HG03064 (cell line): Measurements from ENCODE around the gene FOXP1.
A peak's percentile ranks its signal among the peaks of the same experiment; 100 is the strongest.

Experiments
- ATAC-seq: cut with Tn5 transposase; IDR thresholded peaks from one replicate; pipeline ENCODE4 v1.9.1; 2021; ENCODE audit warnings: low read depth; ENCODE audit not compliant: unreplicated experiment

FOXP1 gene

DNA sequence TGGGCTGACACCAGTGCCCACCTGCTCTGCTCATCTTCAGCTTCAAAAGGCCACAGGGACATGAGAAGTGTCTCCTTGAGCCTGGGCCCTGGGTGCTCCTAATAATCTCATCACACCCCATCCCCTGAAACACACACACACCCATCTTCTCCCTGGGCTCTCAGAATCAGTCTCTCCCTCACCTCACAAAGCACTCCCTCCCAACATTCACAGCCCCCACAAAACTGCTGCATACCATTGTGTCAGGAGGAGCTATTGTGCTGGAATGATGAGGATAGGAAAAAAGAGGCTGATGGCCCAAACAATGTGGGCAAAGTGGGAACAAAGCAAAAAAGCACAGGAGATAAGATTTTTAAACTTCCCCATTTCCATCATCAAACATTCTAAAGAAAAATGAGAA lies 16.8 kb downstream of the FOXP1 start:
- ATAC-seq, result no peak

DNA sequence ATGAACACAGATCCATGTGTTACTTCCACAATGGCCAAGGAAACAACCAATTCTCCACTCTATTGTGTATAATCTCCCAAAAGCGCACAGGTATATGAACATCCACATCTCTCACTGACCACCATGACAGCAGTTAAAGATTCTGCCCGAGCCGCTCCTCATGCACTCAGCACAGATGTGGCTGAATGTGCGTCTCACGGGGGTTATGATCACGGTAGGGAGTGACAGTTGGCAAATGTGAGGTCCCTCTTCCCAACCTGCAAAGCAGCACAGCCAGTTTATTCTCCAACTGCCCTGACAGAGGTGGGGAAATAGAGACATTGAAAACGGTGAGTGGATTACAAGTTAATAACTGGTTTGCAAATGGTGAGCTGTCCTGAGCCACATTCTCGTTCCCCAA lies 17.6 kb downstream of the FOXP1 start:
- no peak for ATAC-seq

DNA sequence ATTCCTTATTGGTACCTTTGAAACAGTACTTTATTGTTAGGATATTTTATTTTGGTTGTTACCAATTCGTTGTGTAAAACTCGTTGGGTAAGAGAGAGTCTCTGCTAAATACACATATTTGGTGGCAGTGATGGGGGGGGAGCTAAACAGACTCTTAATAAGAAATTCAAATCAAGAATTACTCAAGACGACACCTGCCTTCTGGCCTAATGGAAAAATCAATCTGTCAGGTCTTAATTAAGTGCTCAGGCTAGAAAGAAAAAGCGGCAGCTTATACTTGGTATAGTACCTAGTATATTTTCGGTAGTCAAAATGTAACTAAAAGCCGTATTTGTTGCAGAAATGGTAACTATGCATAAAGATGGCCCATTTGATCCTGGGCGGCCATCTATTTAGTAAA lies 18.2 kb downstream of the FOXP1 start:
- ATAC-seq, result no peak

DNA sequence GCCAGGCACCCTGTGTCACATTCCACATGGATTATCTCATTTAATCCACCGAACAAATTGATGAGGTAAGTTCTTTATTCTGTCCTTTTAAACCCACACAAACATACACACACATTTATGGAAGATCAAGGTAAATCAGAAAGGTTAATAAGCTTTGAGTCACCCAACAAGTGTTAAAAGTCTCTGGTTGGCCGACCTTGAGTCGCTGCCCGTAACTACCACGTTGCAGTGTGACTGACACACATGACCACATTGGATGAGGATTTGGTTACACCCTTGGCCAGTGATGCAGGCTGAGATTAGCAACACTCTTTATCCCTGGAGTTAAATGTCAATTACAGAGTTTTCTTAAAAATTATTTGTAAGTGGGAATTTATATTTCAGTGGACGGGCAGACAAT lies 19.2 kb downstream of the FOXP1 start:
- ATAC-seq, result no peak

DNA sequence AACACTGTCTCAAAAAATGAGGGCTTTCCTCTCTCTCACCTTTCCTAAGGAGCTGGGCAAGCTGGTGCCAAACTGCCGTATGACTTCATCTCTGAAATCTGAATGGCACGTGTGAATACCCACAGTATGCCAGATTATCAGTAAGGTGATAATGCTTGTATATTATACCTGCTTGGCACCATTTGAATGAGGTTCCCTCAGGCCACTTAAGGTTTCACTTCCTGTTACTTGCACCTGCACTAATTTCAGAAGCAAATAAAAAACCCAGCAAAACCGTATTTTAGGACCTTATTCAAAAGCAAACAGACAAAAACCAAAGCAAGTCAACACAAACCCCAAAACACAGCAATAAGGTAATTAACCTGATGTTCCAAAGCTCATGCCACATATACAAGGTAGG lies 19.7 kb downstream of the FOXP1 start:
- peak; percentile 84 for ATAC-seq

DNA sequence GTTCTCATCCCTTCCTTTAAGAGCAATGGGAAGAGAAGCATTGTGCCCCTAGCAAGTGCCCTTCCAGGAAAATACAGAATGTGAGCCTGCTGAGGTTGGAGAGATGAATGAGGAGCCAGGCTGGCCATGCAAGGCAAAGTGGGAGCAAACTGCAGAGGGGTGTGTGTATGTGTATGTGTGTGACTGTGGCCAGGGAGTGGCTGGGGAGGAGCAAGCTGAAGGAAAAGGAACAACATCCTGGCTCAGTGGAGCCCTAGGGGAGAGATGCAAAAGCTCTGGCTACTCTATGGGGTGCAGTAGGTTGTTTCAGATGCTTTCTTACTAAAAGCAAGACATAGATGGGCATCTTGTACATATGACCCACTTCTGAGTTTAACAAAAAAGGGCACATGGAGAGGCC lies 20.6 kb downstream of the FOXP1 start:
- no peak for ATAC-seq

DNA sequence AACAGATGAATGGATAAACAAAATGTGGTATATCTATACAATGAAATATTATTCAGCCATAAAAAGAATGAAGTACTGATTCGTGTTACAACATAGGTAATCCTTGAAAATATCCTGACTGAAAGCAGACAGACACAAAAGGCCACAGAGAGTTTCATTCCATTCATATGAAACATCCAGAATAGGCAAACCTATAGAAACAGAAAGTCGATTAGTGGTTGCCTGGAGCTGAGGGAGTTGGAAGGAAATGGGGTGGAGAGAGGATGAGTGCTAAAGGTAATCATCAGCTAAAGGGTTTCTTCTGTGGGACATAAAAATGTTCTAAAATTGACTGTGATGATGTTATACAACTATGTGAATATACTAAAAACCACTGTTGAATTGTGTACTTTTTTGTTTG lies 22.9 kb downstream of the FOXP1 start:
- ATAC-seq, result no peak

DNA sequence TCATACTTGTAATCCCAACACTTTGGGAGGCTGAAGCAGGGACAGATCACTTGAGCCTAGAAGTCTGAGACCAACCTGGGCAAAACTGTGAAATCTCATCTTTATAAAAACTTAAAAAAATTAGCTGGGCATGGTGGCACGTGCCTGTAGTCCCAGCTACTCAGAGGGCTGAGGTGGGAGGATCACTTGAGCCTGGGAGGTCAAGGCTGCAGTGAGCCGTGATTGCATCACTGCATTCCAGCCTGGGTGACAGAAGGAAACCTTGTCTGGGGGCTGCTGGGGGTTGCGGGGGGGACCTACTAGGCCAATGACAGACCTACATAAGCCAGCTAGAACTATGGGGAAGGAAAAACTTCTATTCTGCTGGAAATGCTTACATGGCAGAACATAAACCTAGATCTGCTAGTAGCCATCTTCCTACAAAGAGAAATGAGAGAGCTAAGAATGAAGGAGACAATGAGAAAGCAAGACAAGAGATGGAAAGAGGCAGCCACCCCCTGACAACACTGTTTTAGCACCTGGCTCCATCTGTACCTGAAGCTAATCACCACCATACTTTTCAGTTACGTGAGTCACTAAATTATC lies 23.9 kb downstream of the FOXP1 start:
- ATAC-seq, result no peak

DNA sequence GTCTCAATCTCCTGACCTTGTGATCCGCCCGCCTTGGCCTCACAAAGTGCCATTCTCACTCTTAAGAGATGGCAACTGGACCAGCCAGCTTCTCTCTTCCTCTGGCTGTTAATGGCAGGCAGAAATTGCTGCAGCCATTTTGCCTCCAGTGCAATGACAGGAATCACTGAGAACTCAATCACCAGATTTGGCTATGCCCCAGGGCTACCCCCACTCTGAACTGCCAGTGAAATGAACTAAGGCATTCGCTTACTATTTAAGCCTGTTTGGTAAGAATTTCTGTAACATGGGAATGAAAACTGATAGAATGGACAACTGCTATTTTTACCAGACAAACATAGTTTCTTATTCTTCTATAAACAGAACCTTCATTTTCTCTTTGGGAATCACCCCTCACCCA lies 24.5 kb downstream of the FOXP1 start:
- ATAC-seq, result no peak

DNA sequence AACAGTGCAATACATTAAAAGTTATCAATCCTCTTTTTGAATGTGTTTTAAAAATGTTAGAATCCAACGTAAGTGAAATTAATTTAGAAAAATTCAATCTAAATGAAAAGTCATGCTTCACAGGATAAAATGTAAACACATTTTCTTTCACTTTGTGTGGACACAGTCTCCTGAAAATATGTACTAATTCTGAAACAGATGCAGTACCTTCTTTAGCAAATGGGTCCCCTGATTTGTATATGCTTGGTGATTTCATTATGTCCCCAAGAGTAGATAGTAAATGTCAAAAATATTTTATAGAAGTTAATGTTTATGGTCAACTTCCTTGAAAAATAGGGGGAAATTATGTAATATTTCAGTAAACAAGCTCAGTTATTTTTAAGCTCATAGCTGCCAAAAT lies 28.9 kb downstream of the FOXP1 start:
- no peak for ATAC-seq

DNA sequence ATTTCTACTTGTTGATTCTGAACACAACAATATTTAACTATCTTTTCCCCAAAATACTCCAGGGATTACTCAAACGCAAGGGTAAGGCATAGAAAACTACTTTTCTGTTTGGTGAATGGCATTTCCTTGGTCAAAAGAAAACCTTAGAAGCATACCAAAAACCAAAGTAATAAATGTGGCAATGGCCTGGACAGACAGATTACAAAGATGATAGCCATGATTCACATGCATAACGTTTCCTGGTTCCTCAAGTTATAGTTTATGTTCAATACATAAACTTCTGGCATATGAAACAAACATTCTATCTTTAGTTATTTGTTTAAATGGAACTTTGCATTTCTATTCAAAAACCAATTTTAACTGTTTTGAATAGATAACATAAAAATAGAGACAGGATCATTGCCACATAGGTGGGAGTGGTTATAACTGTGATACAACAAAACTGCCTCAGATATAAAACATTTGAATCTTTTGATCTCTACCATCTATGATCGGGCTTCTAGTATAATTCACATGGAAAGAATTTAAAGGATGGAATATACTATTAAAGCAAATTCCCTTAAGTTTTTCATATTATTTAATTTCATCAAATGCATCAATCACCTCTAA lies 32.1 kb downstream of the FOXP1 start:
- ATAC-seq, result no peak

DNA sequence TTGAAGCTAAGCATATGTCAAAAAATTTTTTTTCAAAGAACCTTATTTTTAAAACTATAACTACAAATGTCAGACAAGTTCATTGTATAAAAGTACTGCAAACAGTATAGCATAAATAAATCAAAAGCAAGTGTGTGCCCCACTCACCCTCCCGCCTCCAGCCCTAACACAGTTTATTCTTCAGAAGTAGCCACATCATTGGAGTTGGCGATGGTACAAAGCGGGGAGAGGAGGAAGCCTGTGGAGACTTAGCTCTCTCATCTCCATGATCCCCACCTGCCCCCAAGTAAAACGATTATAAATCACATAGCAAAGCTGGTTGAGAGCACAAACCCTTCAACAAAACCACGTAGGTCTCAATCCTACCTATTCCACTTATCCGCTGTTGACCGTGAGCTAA lies 33.6 kb downstream of the FOXP1 start:
- no peak for ATAC-seq

DNA sequence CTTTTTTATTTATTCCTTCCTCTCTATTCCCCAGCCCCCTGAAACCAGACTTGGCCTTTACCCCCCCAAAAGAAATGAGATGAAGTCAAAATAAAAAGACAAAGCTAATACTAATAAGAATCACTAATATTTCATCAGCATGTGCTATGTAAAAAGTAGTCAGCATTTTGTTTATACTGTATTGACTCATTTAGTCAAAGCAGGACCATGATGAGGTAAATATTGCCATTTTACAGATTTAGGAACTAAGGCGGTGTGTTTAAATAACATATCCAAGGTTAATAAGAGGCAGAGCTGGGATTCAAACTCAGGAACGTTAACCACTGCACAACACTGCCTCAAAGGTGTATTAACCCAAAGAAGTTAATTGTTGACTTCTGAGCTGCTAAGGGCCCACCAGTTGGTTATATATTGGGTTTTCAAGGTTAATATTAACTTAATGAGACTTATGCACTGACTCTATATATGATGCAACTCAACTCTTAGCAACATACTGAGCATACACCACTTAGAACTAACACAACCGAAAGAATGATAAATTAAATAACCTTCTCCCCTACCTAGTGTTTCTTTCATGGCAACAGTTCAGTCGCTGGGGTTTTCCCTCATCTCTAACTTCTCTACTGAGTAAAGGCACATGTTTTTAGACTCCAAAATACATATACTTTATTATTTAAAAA lies 34.7 kb downstream of the FOXP1 start:
- ATAC-seq, result peak; percentile 88

DNA sequence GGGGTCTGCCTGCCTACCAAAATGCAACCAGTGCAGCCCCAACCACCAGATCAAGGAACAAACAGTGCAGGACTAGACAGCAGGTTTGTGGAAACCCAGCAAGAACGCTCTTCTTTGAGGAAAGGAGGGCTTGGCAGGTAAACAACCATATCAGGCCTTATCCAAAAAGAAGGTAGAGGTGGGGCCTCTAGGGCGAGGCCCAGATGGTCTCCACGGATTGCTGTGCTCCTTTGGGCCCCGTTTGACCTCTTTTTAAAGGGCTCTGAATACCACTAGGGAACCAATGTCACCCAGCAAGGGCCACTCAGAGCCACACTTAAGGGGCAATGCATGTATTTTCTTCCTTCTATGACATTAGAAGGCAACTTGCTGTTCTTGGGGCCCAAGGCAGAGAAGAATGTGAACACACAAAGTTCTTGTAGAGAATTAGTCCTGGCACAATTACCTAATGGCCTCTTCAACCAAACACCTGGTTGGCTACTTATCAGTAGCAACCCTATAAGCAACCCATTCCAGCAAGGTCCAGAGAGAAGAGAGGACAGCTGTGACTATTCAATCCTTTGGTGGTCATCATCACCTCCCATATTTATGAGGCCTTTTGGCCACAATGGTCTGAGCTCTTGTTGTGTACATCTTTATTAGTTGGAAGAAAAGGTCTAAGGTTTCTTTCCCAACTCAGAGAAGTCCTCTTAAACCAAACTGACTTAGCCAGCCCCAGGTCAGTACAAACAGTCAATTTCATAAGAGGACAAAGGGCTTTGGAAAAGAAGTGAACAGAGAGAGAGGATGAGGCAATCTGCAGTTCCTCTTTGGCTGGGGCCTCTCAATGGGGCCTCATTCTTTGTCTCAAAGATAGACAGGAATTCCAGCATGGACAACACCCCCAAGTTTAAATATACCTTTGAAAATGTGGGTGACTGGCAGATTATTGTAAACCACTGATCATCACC lies 36.0 kb downstream of the FOXP1 start:
- no peak for ATAC-seq

DNA sequence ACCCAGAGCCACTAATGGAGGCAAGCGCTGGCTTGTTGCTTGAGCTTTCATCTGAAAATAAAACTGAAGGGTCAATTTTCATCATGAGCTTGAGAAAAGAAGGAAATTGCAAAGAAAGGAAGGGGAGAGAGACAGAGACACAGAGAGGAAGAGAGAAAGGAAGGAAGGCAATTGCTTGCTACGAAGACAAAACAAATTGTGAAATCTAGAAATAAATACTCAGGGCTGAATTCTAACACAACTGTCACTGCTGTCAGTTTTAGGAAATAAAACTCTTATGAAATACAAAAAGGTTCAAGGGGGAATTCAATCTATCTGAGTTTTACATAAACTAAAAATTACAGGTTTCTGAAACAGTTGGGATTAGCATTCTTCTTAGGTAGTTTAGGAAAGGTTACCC lies 36.7 kb downstream of the FOXP1 start:
- ATAC-seq, result no peak

DNA sequence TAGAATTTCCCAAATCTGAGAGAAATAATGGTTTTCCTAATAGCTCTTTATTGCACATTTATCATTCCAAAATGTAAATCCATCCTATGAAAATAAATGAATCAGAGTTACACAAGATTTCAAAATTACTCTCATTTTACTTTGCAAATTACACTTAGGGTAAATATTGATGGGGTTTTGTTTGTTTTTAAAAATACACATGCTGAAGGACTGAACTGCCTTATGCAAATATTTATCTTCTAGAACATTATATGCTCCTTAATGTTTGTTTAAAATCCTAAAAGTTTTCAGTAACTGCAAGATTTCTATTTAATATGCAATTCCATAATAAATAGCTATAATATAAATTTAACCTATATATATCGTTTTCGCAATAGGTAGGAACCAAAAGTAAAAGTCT lies 38.2 kb downstream of the FOXP1 start:
- no peak for ATAC-seq

DNA sequence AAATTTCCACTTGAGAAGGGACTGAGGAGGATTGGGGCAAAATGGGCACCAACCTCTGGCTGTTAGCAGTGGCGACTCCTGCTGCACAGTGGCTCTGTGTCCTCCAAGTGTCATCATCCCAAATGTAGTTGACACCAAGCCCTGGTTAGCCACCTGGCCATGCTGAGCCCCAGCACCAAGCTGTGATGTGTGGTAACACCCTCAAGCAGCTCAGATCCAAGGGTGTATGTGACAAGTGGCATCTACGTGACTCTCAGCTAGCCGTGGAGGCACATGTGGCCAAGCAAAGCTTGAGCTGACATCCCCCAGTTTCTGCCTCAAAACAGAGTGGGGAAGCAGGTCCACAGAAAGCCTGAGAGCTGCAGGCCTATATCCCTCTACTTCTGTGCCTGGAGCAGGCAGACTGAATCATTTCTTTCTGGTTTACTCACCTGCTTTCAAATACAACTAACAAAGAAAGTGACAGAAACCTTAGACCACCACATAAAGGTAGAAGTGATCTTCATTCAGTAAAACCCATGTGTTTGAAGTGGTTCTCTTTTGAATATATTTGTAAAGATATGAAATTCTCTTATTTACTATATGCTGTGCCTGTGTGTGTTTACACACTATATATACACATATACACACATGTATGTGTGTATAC lies 40.0 kb downstream of the FOXP1 start:
- ATAC-seq, result no peak

DNA sequence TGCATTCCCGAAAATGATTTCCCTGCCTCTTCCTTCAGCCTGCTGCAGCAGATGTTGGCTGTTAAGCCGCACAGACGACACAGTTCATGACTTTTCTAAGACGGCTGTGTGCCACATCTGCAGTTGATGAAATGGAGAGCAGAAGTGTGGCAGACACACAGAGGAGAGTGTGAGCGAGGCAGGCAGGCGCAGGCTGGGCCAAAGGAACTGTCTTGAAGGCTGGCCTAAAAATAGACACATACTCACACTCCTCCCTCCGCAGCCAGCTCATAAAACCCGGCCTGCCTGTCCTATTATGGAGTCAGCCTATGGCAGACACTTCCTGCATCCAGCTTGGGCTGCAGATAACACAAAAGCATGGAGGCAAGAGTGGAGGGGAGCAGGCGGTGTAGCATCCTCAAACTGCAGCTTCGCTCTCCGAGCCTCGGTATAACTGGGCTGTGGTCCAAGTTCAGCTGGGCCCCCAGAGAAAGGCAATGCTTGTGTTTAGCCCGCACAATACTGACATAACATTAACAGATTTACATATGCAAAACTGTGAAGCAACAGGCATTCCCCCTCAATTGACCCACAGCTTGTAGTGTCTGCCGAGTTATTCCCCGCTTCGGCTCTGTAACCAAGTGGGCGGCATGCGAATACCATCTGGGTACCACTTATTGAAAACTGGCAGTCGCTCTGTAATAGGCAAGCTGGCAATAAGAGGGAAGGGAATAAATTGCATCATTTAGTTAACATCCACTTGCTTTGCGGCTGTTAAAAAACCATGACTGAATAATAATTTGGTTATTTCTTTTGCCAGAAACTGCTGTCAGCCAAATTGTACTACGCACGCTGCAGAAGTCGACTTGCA lies 40.8 kb downstream of the FOXP1 start:
- ATAC-seq, result no peak

DNA sequence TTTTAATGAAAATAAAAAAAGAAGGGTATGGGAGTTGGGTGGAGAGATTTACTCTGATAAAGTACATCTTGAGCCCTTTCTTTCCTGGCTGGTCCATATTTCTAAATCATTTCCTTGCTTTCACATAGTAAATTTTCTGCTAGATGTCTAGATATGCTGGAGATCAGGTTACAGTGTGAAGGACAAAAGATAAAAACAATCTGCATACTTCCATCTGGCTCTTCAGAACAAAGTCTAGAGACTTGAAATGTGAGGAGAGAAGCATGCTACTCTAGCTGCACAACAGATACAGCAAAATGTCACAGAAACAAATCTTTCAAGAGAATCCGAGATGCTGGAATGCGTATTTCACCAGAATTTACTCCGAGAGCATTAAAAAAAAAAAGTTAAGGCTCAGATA lies 42.2 kb downstream of the FOXP1 start:
- no peak for ATAC-seq

DNA sequence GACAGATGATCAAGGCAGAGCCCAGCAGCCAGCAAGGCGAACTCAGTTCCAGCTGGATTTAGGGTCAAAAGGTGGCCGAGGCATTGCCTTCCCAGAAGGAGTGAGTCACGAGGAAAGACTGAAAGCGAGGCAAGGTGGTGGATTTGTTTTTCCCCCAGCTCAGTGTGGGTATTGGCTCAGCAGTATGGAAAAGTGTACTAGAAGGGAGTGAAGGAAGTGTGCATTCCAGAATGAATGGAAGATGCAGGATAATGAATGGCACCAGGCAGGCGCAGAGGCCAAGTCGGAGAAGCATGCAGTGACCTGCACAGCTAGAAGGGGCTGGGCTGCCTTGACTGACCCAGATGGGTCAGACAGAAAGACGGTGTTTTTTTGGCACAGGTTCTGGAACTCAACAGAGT lies 46.3 kb downstream of the FOXP1 start:
- no peak for ATAC-seq
